ENCODE data around the gene TACC2. TPM values are rescaled to one million over a fixed set of nuclear protein-coding genes. Genes with fewer than 3 reads are reported as not detected.
"Not testable (repeated sequence)": the region's sequence is repeated elsewhere in the genome, so short reads cannot be mapped to it uniquely, and the experiment has no call there.

TACC2 gene
- total RNA-seq, 1 donor from 2014 or later: not detected

- H3K27me3 Mint-ChIP-seq (ENCODE audit: insufficient read depth); H3K4me3 Mint-ChIP-seq; H3K4me1 Mint-ChIP-seq (ENCODE audit: low read depth); H3K27ac Mint-ChIP-seq; intact Hi-C loops (cut with micrococcal nuclease); DNase-seq (ENCODE audit: low spot score); H3K9me3 Mint-ChIP-seq; H3K36me3 Mint-ChIP-seq (ENCODE audit: low read depth): not testable (repeated sequence)
Observed at GRCh38 chr10:122066337-122066939, 77.5 kb downstream of the TACC2 start.

- Mint-ChIP-seq H3K27ac (no peak overlapping the region), H3K36me3 (ENCODE audit: low read depth) (no peaks in the 10 kb centered on the region), H3K27me3 (ENCODE audit: insufficient read depth) (peaks cover 6% of the 10 kb centered on the region), H3K9me3 (no peaks in the 10 kb centered on the region), H3K4me3 (no peak overlapping the region), H3K4me1 (ENCODE audit: low read depth) (no peaks in the 10 kb centered on the region)
- no peak for DNase-seq (ENCODE audit: low spot score)
- intact Hi-C loops (cut with micrococcal nuclease): no loop called here
Observed at GRCh38 chr10:122068844-122069243, 79.9 kb downstream of the TACC2 start.

- peaks cover 2% of the 10 kb centered on the region for H3K27me3 Mint-ChIP-seq (ENCODE audit: insufficient read depth)
- no peak for DNase-seq (ENCODE audit: low spot score)
- intact Hi-C loops (cut with micrococcal nuclease): no loop called here
- H3K4me3 Mint-ChIP-seq: no peak overlapping the region
- H3K27ac Mint-ChIP-seq: no peak overlapping the region
- no peaks in the 10 kb centered on the region for H3K9me3 Mint-ChIP-seq
- no peaks in the 10 kb centered on the region for H3K36me3 Mint-ChIP-seq (ENCODE audit: low read depth)
- no peaks in the 10 kb centered on the region for H3K4me1 Mint-ChIP-seq (ENCODE audit: low read depth)
Observed at GRCh38 chr10:122072491-122072890, 83.5 kb downstream of the TACC2 start.

- no peaks in the 10 kb centered on the region for H3K36me3 Mint-ChIP-seq (ENCODE audit: low read depth)
- H3K4me3 Mint-ChIP-seq: no peak overlapping the region
- no peaks in the 10 kb centered on the region for H3K9me3 Mint-ChIP-seq
- DNase-seq (ENCODE audit: low spot score): no peak
- no peaks in the 10 kb centered on the region for H3K4me1 Mint-ChIP-seq (ENCODE audit: low read depth)
- intact Hi-C loops (cut with micrococcal nuclease): no loop called here
- H3K27me3 Mint-ChIP-seq (ENCODE audit: insufficient read depth): peaks cover 2% of the 10 kb centered on the region
- no peak overlapping the region for H3K27ac Mint-ChIP-seq
Observed at GRCh38 chr10:122073508-122073907, 84.5 kb downstream of the TACC2 start.

- DNase-seq (ENCODE audit: low spot score): no peak
- Mint-ChIP-seq H3K36me3 (ENCODE audit: low read depth) (no peaks in the 10 kb centered on the region), H3K27me3 (ENCODE audit: insufficient read depth) (peaks cover 2% of the 10 kb centered on the region), H3K9me3 (no peaks in the 10 kb centered on the region), H3K4me1 (ENCODE audit: low read depth) (no peaks in the 10 kb centered on the region), H3K4me3 (no peak overlapping the region), H3K27ac (no peak overlapping the region)
- intact Hi-C loops (cut with micrococcal nuclease): no loop called here
Observed at GRCh38 chr10:122075171-122075570, 86.2 kb downstream of the TACC2 start.

GRCh38 chr10:122075876-122076275, 86.9 kb downstream of the TACC2 start:
- H3K4me3 Mint-ChIP-seq; H3K27me3 Mint-ChIP-seq (ENCODE audit: insufficient read depth); H3K27ac Mint-ChIP-seq; H3K4me1 Mint-ChIP-seq (ENCODE audit: low read depth); intact Hi-C loops (cut with micrococcal nuclease); H3K36me3 Mint-ChIP-seq (ENCODE audit: low read depth); DNase-seq (ENCODE audit: low spot score); H3K9me3 Mint-ChIP-seq: not testable (repeated sequence)

- no peaks in the 10 kb centered on the region for H3K36me3 Mint-ChIP-seq (ENCODE audit: low read depth)
- H3K4me1 Mint-ChIP-seq (ENCODE audit: low read depth): no peaks in the 10 kb centered on the region
- no peaks in the 10 kb centered on the region for H3K9me3 Mint-ChIP-seq
- no peak overlapping the region for H3K4me3 Mint-ChIP-seq
- no peak overlapping the region for H3K27ac Mint-ChIP-seq
- intact Hi-C loops (cut with micrococcal nuclease): no loop called here
- no peak for DNase-seq (ENCODE audit: low spot score)
- H3K27me3 Mint-ChIP-seq (ENCODE audit: insufficient read depth): peaks cover 2% of the 10 kb centered on the region
Observed at GRCh38 chr10:122077311-122077875, 88.4 kb downstream of the TACC2 start.

GRCh38 chr10:122078326-122078725, 89.4 kb downstream of the TACC2 start:
- no peaks in the 10 kb centered on the region for H3K9me3 Mint-ChIP-seq

GRCh38 chr10:122078965-122079795, 90.2 kb downstream of the TACC2 start:
- no peaks in the 10 kb centered on the region for H3K36me3 Mint-ChIP-seq (ENCODE audit: low read depth)
- intact Hi-C loops (cut with micrococcal nuclease): no loop called here
- H3K4me1 Mint-ChIP-seq (ENCODE audit: low read depth): no peaks in the 10 kb centered on the region
- H3K9me3 Mint-ChIP-seq: no peaks in the 10 kb centered on the region
- H3K27ac Mint-ChIP-seq: no peak overlapping the region
- DNase-seq (ENCODE audit: low spot score): no peak
- H3K4me3 Mint-ChIP-seq: no peak overlapping the region
- H3K27me3 Mint-ChIP-seq (ENCODE audit: insufficient read depth): peaks cover 2% of the 10 kb centered on the region

More at GRCh38 chr10:122078326-122078725, 89.4 kb downstream of the TACC2 start:
- intact Hi-C loops (cut with micrococcal nuclease): no loop called here
- Mint-ChIP-seq H3K36me3 (ENCODE audit: low read depth) (no peaks in the 10 kb centered on the region), H3K4me3 (no peak overlapping the region), H3K27ac (no peak overlapping the region), H3K4me1 (ENCODE audit: low read depth) (no peaks in the 10 kb centered on the region), H3K27me3 (ENCODE audit: insufficient read depth) (peaks cover 2% of the 10 kb centered on the region)
- DNase-seq (ENCODE audit: low spot score): no peak

- Mint-ChIP-seq H3K9me3 (no peaks in the 10 kb centered on the region), H3K27ac (no peak overlapping the region), H3K27me3 (ENCODE audit: insufficient read depth) (no peaks in the 10 kb centered on the region), H3K36me3 (ENCODE audit: low read depth) (no peaks in the 10 kb centered on the region), H3K4me3 (no peak overlapping the region), H3K4me1 (ENCODE audit: low read depth) (no peaks in the 10 kb centered on the region)
- DNase-seq (ENCODE audit: low spot score): no peak
- intact Hi-C loops (cut with micrococcal nuclease): no loop called here
Observed at GRCh38 chr10:122082616-122083477, 93.9 kb downstream of the TACC2 start.

GRCh38 chr10:122083478-122084025, 94.6 kb downstream of the TACC2 start:
- intact Hi-C loops (cut with micrococcal nuclease): no loop called here
- Mint-ChIP-seq H3K9me3 (no peaks in the 10 kb centered on the region), H3K4me1 (ENCODE audit: low read depth) (no peaks in the 10 kb centered on the region), H3K27me3 (ENCODE audit: insufficient read depth) (no peaks in the 10 kb centered on the region), H3K4me3 (no peak overlapping the region), H3K27ac (no peak overlapping the region), H3K36me3 (ENCODE audit: low read depth) (no peaks in the 10 kb centered on the region)
- no peak for DNase-seq (ENCODE audit: low spot score)

- intact Hi-C loops (cut with micrococcal nuclease): no loop called here
- no peak for DNase-seq (ENCODE audit: low spot score)
- no peaks in the 10 kb centered on the region for H3K27me3 Mint-ChIP-seq (ENCODE audit: insufficient read depth)
- no peak overlapping the region for H3K4me3 Mint-ChIP-seq
- H3K27ac Mint-ChIP-seq: no peak overlapping the region
- no peaks in the 10 kb centered on the region for H3K9me3 Mint-ChIP-seq
- no peaks in the 10 kb centered on the region for H3K36me3 Mint-ChIP-seq (ENCODE audit: low read depth)
- H3K4me1 Mint-ChIP-seq (ENCODE audit: low read depth): no peaks in the 10 kb centered on the region
Observed at GRCh38 chr10:122084286-122085041, 95.5 kb downstream of the TACC2 start.
